Endothelial cell of umbilical vein (primary cell): ENCODE data around the gene PYROXD2.

Source experiments
- EZH2 ChIP-seq: IDR thresholded peaks from 2 replicates; pipeline ENCODE4 v1.6.1; 2012; ENCODE audit warnings: borderline replicate concordance, low read depth, mild to moderate bottlenecking, moderate library complexity, low read length, inconsistent platforms; ENCODE audit not compliant: severe bottlenecking
- GATA2 ChIP-seq: IDR thresholded peaks from 2 replicates; pipeline ENCODE4 v1.7.0; 2011; ENCODE audit warnings: low read depth, mild to moderate bottlenecking, moderate library complexity, mixed read lengths, low read length; ENCODE audit not compliant: insufficient read length, insufficient read depth
- JUN ChIP-seq: IDR thresholded peaks from 2 replicates; pipeline ENCODE4 v1.6.1; 2011; ENCODE audit warnings: borderline replicate concordance, low read depth; ENCODE audit not compliant: insufficient read length, insufficient read depth
- MYC ChIP-seq: IDR thresholded peaks from one replicate; pipeline ENCODE4 v1.6.1; 2011; ENCODE audit warnings: mild to moderate bottlenecking, low read depth, low read length
- POLR2A ChIP-seq: IDR thresholded peaks from 2 replicates; pipeline ENCODE4 v1.6.1; 2012; ENCODE audit warnings: low read depth, mild to moderate bottlenecking, control low read depth, low read length
- TF ChIP-seq, protein P1 (sequence below), 2 donors: IDR thresholded peaks; 1 replicate in 1 of 2; 2 replicates in 1 of 2; pipeline ENCODE4 v1.5.1; 2011; ENCODE audit warnings: low read length in 2 of 2, mild to moderate bottlenecking in 2 of 2, moderate library complexity in 2 of 2, control low read depth in 1 of 2, inconsistent platforms in 1 of 2, low read depth in 1 of 2; ENCODE audit not compliant: insufficient read depth in 1 of 2; ENCODE audit errors: extremely low read depth in 1 of 2

DNA sequence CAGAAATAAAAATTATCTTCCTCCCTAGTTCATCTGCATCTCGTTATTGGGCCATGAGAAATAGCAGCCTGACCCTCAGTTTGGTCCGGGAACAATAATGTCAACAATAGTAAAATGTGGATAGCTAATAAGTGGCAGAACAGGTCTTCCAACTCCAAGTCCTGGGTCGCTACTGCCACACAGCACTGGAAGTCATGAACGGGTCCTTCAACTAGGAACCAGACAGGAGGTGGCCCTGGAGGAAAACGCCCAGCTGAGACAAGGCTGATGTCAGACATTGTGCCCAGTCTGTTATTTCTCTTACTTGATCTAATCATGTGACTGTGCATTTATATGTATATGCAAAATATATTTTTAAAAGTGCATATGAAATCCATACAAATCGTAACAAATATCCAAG is 51.8 kb downstream of the PYROXD2 start:
- TF ChIP-seq, protein P1, sequence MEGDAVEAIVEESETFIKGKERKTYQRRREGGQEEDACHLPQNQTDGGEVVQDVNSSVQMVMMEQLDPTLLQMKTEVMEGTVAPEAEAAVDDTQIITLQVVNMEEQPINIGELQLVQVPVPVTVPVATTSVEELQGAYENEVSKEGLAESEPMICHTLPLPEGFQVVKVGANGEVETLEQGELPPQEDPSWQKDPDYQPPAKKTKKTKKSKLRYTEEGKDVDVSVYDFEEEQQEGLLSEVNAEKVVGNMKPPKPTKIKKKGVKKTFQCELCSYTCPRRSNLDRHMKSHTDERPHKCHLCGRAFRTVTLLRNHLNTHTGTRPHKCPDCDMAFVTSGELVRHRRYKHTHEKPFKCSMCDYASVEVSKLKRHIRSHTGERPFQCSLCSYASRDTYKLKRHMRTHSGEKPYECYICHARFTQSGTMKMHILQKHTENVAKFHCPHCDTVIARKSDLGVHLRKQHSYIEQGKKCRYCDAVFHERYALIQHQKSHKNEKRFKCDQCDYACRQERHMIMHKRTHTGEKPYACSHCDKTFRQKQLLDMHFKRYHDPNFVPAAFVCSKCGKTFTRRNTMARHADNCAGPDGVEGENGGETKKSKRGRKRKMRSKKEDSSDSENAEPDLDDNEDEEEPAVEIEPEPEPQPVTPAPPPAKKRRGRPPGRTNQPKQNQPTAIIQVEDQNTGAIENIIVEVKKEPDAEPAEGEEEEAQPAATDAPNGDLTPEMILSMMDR (IDR thresholded peaks at IDR 0.05; ENCODE audit: extremely low read depth in 1 of 2, insufficient read depth in 1 of 2, low read depth in 1 of 2, low read length in 2 of 2), result no peak
- TF ChIP-seq POLR2A (no peak), JUN (no peak), EZH2 (no peak), MYC (no peak), GATA2 (no peak)
